NT2/D1 (cell line): ENCODE measurements around the gene MRPL11.

Experiments
- YY1 ChIP-seq: IDR thresholded peaks from 2 replicates; pipeline ENCODE4 v1.6.1; 2011; ENCODE audit not compliant: insufficient read length, insufficient read depth
- ZNF274 ChIP-seq: IDR thresholded peaks from 2 replicates; pipeline ENCODE4 v1.6.1; 2011; ENCODE audit warnings: mild to moderate bottlenecking, low read depth, low read length

- no peak for TF ChIP-seq ZNF274
- no peak for TF ChIP-seq YY1
These were observed 23.4 kb upstream of the MRPL11 start for GRCh38 chr11:66462010-66462409.
